K562 (cell line): ENCODE data around the gene ENTREP3. TPM values are rescaled to one million over a fixed set of nuclear protein-coding genes. Genes with fewer than 3 reads are reported as not detected.

Experiments used
- HLTF ChIP-seq: fragments of 450-650 bp; IDR thresholded peaks from 2 replicates; pipeline ENCODE4 v1.6.1; 2016
- KAT2B ChIP-seq: IDR thresholded peaks from one replicate; pipeline ENCODE4 v1.6.1; 2012; ENCODE audit warnings: low read depth, mild to moderate bottlenecking, control low read depth, inconsistent platforms, low read length, moderate library complexity
- KDM5B ChIP-seq: fragments of 200-600 bp; sonication (generic); IDR thresholded peaks from 2 replicates; pipeline ENCODE4 v1.6.1; 2012; ENCODE audit warnings: low read depth, mild to moderate bottlenecking, moderate library complexity, low read length, control low read depth, inconsistent platforms; ENCODE audit not compliant: insufficient replicate concordance
- MTA1 ChIP-seq: fragments of 450-650 bp; IDR thresholded peaks from 2 replicates; pipeline ENCODE4 v1.6.1; 2017; ENCODE audit warnings: borderline replicate concordance
- POLR2AphosphoS5 ChIP-seq: IDR thresholded peaks from 2 replicates; pipeline ENCODE4 v1.6.1; 2011; ENCODE audit warnings: mild to moderate bottlenecking, low read depth, low read length, moderate library complexity; ENCODE audit not compliant: control insufficient read depth, insufficient read depth
- RCOR1 ChIP-seq, 2 experiments: IDR thresholded peaks; 2 replicates each; pipeline ENCODE4 v1.6.1; 2012; ENCODE audit warnings: low read depth in 2 of 2, low read length in 2 of 2, borderline replicate concordance in 1 of 2, improper control_type of control experiment in 1 of 2
- SIN3B ChIP-seq: fragments of 450-650 bp; IDR thresholded peaks from 2 replicates; pipeline ENCODE4 v1.6.1; 2017; ENCODE audit warnings: low read depth, mild to moderate bottlenecking, moderate library complexity
- ZBTB8A ChIP-seq: fragments of 450-650 bp; IDR thresholded peaks from 2 replicates; pipeline ENCODE4 v1.6.1; 2018; ENCODE audit warnings: mild to moderate bottlenecking, moderate library complexity; ENCODE audit not compliant: partially characterized antibody
- ZFP1 ChIP-seq: fragments of 450-650 bp; formaldehyde crosslinking; IDR thresholded peaks from 2 replicates; pipeline ENCODE4 v1.4.0; 2020; ENCODE audit warnings: mild to moderate bottlenecking, mixed read lengths
- ZNF318 ChIP-seq, 2 experiments: fragments of 450-650 bp; IDR thresholded peaks; 2 replicates each; pipeline ENCODE4 v1.6.1; 2016; ENCODE audit warnings: mild to moderate bottlenecking in 2 of 2, borderline replicate concordance in 1 of 2, low read depth in 1 of 2, moderate library complexity in 1 of 2
- ZNF778 ChIP-seq: fragments of 450-650 bp; formaldehyde crosslinking; IDR thresholded peaks from 2 replicates; pipeline ENCODE4 v1.4.0; 2020; ENCODE audit warnings: mild to moderate bottlenecking, moderate library complexity
- polyA plus RNA-seq, 8 experiments: library from polyadenylated mRNA; depleted of rRNA in 4 of 8; stranded (reverse) in 5 of 8; unstranded in 3 of 8; fragments of >200 nt; fragmentation: Nextera tagmentation in 2 of 8; fragmentation: Illumina TruSeq in 1 of 8; extraction: Ambion mirVana in 2 of 8; extraction: Trizol in 1 of 8; gene quantifications; 2 replicates each; pipeline versions ENCODE4 v1.2.1 to v1.2.3, GENCODE V29; 2011 to 2014; ENCODE audit warnings: inconsistent platforms in 1 of 8, missing spikeins in 1 of 8
- total RNA-seq, 7 experiments: library from RNA; depleted of rRNA in 6 of 7; stranded (reverse); fragments of >200 nt in 6 of 7; fragmentation: Illumina TruSeq in 2 of 7; extraction: Trizol in 2 of 7; gene quantifications; 2 replicates each; pipeline versions ENCODE4 v1.2.1 to v1.2.3, GENCODE V29; 2011 to 2021; ENCODE audit warnings: low replicate concordance in 1 of 7

The ENTREP3 gene
- total and polyA plus RNA-seq, 9 of the 15 experiments (the other 6 are each of a cell fraction or from before 2014, with no cell fraction given): 1.9 to 41.8 (median 5.9) TPM

GRCh38 chr1:155244368-155245162 is 10.7 kb downstream of the ENTREP3 start (continued):
- TF ChIP-seq SIN3B (no peak), RCOR1 (IDR thresholded peaks at IDR 0.05; ENCODE audit: borderline replicate concordance in 1 of 2, low read depth in 2 of 2, low read length in 2 of 2) (peak in 1 of 2 experiments; percentile 93; a peak in 3 of 4 replicates), ZFP1 (CRISPR knock-in tag) (no peak), ZBTB8A (no peak), KAT2B (no peak), ZNF778 (CRISPR knock-in tag) (no peak), MTA1 (peak; percentile 97), POLR2AphosphoS5 (peak; percentile 84), ZNF318 (IDR thresholded peaks at IDR 0.05; ENCODE audit: borderline replicate concordance in 1 of 2, low read depth in 1 of 2) (peak in 1 of 2 experiments; percentile 88; a peak in 2 of 4 replicates), HLTF (peak; percentile 100), KDM5B (peak; percentile 82)
